GM12892 (cell line): ENCODE data around the gene SETD4.

Experiments used
- POLR2A ChIP-seq: IDR thresholded peaks from 2 replicates; pipeline ENCODE4 v1.6.1; 2011; ENCODE audit warnings: low read depth, low read length, control low read depth
- TAF1 ChIP-seq: IDR thresholded peaks from 2 replicates; pipeline ENCODE4 v1.6.1; 2011; ENCODE audit warnings: low read depth, mild to moderate bottlenecking, control low read depth, low read length, borderline replicate concordance

GRCh38 chr21:36100971-36101641 is 40.8 kb upstream of the SETD4 start:
- TF ChIP-seq POLR2A: no peak
- TF ChIP-seq TAF1: no peak
